GM18505 (cell line): ENCODE measurements around the gene D2HGDH.
A peak's percentile ranks its signal among the peaks of the same experiment; 100 is the strongest.

Experiments
- ATAC-seq: cut with Tn5 transposase; IDR thresholded peaks from one replicate; pipeline ENCODE4 v1.9.1; 2021; ENCODE audit not compliant: unreplicated experiment
- POLR2A ChIP-seq: IDR thresholded peaks from 4 replicates; pipeline ENCODE4 v1.6.1; 2011; ENCODE audit warnings: borderline replicate concordance; ENCODE audit not compliant: insufficient read depth, insufficient read length; ENCODE audit errors: extremely low read depth

D2HGDH gene

GRCh38 chr2:241734467-241735208 lies at the start of gene D2HGDH:
Gene D2HGDH, plus strand, starts transcription at chr2:241734630. Its CDS starts 595 bp downstream, at chr2:241735225.
- peak; percentile 87 for TF ChIP-seq POLR2A
- peak; percentile 81 for ATAC-seq

GRCh38 chr2:241686324-241686649 lies 48.1 kb upstream of the D2HGDH start:
- ATAC-seq, result peak; percentile 4
- TF ChIP-seq POLR2A, result no peak

GRCh38 chr2:241686650-241687425 lies 47.6 kb upstream of the D2HGDH start, which contains the start of gene DTYMK:
Gene DTYMK, minus strand, starts transcription at chr2:241686815. Its CDS starts 32 bp downstream, at chr2:241686783.
- TF ChIP-seq POLR2A, result peak; percentile 90
- peak; percentile 88 for ATAC-seq

GRCh38 chr2:241689306-241689705 lies 45.1 kb upstream of the D2HGDH start:
- ATAC-seq, result no peak
- TF ChIP-seq POLR2A, result no peak

GRCh38 chr2:241690202-241690717 lies 44.2 kb upstream of the D2HGDH start:
- TF ChIP-seq POLR2A, result no peak
- no peak for ATAC-seq

GRCh38 chr2:241692448-241692847 lies 42.0 kb upstream of the D2HGDH start:
- ATAC-seq, result no peak
- no peak for TF ChIP-seq POLR2A

GRCh38 chr2:241695651-241696050 lies 38.8 kb upstream of the D2HGDH start:
- no peak for TF ChIP-seq POLR2A
- ATAC-seq, result no peak

- ATAC-seq, result no peak
- TF ChIP-seq POLR2A, result no peak
These were observed 33.4 kb upstream of the D2HGDH start for GRCh38 chr2:241701149-241701398.

- TF ChIP-seq POLR2A, result peak; percentile 70
- peak; percentile 51 for ATAC-seq
These were observed 32.9 kb upstream of the D2HGDH start, which contains the start of gene ING5 for GRCh38 chr2:241701399-241702154. Gene ING5, plus strand, starts transcription at chr2:241702039. Its CDS starts 27 bp downstream, at chr2:241702066.

- TF ChIP-seq POLR2A, result no peak
- peak; percentile 66 for ATAC-seq
These were observed 32.0 kb upstream of the D2HGDH start for GRCh38 chr2:241702155-241703031.

GRCh38 chr2:241703032-241703604 lies 31.3 kb upstream of the D2HGDH start:
- TF ChIP-seq POLR2A, result no peak
- ATAC-seq, result no peak

GRCh38 chr2:241706537-241706936 lies 27.9 kb upstream of the D2HGDH start:
- no peak for ATAC-seq
- TF ChIP-seq POLR2A, result no peak
